Stimulated activated CD4-positive, alpha-beta T cell treated with anti-CD3 and anti-CD28 coated beads, Interleukin-4, amount 100 ng/mL, for 48 hours (primary cell): Measurements from ENCODE around the gene GSK3B.
"Not testable (repeated sequence)": the region's sequence is repeated elsewhere in the genome, so short reads cannot be mapped to it uniquely, and the experiment has no call there.

Source experiments
- DNase-seq, 2 donors: peaks; one replicate each; pipeline ENCODE4 v3.0.0-alpha.2; 2020; ENCODE audit warnings: low read depth in 2 of 2

The GSK3B gene

GRCh38 chr3:120053647-120054046 is 40.6 kb downstream of the GSK3B start:
- not testable (repeated sequence) for DNase-seq

- DNase-seq, result no peak
Observed at GRCh38 chr3:120052677-120053076, 41.6 kb downstream of the GSK3B start.

GRCh38 chr3:120052225-120052624 is 42.0 kb downstream of the GSK3B start:
- no peak for DNase-seq

GRCh38 chr3:120051570-120051969 is 42.7 kb downstream of the GSK3B start:
- DNase-seq, result not testable (repeated sequence)

GRCh38 chr3:120049881-120050539 is 44.2 kb downstream of the GSK3B start:
- no peak for DNase-seq

- DNase-seq, result no peak
Observed at GRCh38 chr3:120049072-120049471, 45.2 kb downstream of the GSK3B start.

- DNase-seq, result no peak
Observed at GRCh38 chr3:120048355-120049041, 45.7 kb downstream of the GSK3B start.

- DNase-seq, result no peak
Observed at GRCh38 chr3:120047686-120048085, 46.6 kb downstream of the GSK3B start.

- DNase-seq, result no peak
Observed at GRCh38 chr3:120040813-120041377, 53.4 kb downstream of the GSK3B start.

- no peak for DNase-seq
Observed at GRCh38 chr3:120039642-120040610, 54.3 kb downstream of the GSK3B start.

GRCh38 chr3:120033596-120033995 is 60.7 kb downstream of the GSK3B start:
- DNase-seq, result no peak

- no peak for DNase-seq
Observed at GRCh38 chr3:120031561-120031960, 62.7 kb downstream of the GSK3B start.

GRCh38 chr3:120029749-120030148 is 64.5 kb downstream of the GSK3B start:
- DNase-seq, result no peak

- DNase-seq, result no peak
Observed at GRCh38 chr3:120028271-120029047, 65.8 kb downstream of the GSK3B start.

GRCh38 chr3:120027226-120027625 is 67.0 kb downstream of the GSK3B start:
- no peak for DNase-seq

- no peak for DNase-seq
Observed at GRCh38 chr3:120025520-120025919, 68.7 kb downstream of the GSK3B start.

GRCh38 chr3:120024103-120024502 is 70.1 kb downstream of the GSK3B start:
- no peak for DNase-seq

- no peak for DNase-seq
Observed at GRCh38 chr3:120022729-120023128, 71.5 kb downstream of the GSK3B start.

- DNase-seq, result no peak
Observed at GRCh38 chr3:120021523-120021922, 72.7 kb downstream of the GSK3B start.

GRCh38 chr3:120018299-120018698 is 75.9 kb downstream of the GSK3B start:
- DNase-seq, result no peak

GRCh38 chr3:120017692-120018091 is 76.6 kb downstream of the GSK3B start:
- DNase-seq, result no peak
